ENCODE data around the gene DHRS12.

Gene DHRS12

DNA sequence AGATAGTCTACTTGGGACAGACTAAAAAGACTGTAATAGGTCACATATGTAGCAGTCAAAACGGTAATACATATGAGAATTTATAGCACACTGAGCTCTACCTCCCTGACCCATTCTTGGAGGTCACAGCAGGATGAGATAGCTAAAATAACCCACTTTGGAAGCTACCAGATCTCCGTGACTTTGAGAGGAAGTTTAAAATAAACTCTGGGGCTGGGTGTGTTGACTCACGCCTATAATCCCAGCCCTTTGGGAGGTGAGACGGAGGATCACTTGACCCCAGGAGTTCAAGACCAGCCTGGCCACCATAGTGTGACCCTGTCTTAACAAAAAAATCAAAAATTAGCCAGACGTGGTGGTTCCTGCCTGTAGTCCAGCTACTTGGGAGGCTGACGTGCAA, 45.3 kb downstream of the DHRS12 start:
- no peak for DNase-seq (ENCODE audit: low read depth)

DNA sequence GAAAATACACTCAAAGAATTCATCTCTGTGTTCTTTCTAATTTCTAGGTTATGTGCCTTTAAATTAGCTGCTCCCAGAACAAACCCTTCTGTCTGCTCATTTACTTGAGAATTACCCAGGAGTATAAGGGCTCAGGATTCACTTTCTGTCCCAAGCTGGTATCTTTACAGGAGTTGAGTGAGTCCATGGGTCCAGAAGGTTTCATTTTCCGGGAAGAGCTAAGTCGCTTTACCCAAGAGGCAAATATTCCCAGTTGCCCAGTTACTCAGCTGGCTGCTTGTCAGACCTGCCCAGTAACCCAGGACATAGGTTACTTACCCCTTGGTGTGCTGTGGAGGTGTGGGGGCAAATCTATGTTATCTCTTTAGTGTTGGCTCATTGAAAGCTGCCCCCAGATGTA, 47.3 kb downstream of the DHRS12 start:
- no peak for DNase-seq (ENCODE audit: low read depth)

DNA sequence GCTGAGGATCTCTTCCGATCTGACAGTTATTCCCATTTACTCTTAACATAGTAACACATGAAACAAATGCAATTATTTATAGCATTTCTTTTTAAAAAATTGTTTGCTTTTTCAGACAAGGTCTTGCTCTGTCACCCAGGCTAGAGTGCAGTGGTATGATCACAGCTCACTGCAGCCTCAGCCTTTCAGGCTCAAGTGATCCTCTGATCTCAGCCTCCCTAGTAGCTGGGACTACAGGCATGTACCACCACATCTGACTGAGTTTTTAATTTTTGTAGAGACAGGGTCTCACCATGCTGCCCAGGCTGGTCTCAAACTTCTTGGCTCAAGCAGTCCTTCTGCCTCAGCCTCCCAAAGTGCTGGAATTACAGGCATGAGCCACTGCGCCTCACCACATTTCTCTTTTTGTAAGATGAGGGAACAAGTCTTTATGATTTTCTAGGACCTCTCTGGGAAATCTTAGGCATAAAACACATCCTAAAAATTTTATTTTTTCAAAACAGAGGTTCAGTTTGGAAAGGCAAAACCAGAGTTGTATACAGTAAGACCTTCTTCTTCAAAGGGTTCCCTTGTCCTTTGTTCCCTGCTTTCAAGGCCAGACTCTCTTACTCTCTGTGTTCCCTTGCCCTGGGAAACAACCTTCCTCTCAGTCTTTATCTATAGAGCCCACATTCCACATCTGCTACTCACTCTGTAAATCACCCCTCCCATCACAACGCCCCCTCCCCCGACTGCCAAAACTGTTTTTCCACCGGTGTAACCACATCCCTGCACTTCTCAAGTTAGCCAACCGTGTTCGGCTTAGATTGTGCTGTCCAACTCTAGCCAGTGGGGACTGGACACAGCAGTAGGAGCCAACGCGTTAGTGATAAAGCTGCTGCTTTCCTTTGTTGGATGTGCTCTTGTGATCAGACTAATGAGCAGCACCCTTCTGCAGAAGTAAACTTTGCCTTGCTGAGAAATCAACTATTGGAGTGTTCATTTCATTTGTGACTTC, 56.2 kb downstream of the DHRS12 start:
- no peak for DNase-seq (ENCODE audit: low read depth)

DNA sequence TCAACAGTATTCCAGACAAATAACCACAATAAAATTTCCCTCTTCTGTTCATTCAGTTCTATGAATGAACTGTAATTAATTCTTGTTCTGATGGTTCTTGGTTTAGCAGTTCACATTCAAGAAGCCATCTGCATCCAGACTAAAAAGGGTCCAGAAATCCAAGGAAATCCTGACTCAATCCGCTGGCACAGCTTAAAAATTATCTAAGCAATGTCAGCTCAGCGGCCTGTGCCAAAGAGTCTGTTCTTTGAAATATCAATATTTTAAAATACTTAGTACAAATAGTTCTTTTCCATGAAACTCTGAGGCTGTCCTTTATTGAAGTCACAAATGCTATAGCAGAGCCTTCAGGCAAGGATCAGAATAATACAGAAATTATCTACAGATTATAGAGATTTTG, 57.2 kb downstream of the DHRS12 start:
- no peak for DNase-seq (ENCODE audit: low read depth)

DNA sequence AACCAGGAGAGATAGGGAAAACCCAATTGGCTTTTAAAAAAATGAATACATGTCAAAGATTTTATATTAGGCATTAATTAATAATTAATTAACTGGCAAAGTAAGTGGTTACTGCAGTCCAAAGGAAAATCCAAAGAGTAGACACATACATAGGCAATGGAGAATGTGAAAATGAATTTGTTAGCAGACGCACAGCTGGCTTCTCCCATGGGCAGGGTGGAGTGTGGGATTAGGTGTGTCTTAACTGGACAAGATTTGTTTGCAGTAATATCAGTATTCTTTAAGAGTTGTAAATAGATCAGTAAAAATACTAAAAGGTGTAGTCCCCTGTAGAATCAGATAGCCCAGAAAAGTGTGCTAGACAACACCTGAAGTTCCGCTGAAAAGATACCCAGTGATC, 58.7 kb downstream of the DHRS12 start:
- no peak for DNase-seq (ENCODE audit: low read depth)

DNA sequence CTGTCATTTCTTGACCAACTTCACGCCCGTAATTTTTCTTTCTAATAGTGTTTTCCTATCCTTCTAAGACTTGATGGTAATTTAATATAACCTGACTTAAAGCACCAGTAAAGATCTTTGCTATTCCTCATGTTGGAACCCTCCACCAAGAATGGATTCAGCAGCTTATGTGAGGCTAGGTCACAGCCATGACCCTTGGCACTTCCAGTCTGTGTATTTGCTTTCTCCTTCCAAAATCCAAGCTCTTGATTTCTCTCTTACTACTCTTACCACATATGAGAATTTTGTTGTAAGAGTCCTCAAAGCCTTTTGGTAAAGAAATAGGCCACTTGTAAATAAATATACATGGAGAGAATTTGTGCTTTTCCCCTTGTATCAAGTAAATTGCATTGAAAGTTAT, 61.4 kb downstream of the DHRS12 start:
- DNase-seq (ENCODE audit: low read depth) = no peak

DNA sequence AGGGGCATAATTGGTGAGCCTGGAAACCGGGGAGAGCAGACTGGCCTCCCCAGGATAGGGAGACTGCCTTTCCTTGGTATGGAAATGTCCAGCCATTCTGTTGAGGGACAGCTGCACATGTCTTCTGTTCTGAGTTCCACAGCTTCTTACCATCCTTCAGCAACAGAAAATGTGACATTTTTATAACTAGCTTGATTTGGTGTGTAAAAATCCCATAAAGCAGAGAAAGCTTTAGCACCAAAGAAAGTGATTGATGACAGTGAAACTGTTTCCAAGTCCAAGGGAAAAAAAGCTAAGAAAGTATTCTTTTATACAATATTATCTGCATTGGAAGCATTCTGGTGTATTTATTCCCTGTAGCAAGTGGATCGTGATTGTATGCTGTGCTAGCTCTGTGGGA, 61.9 kb downstream of the DHRS12 start:
- DNase-seq (ENCODE audit: low read depth) = no peak

DNA sequence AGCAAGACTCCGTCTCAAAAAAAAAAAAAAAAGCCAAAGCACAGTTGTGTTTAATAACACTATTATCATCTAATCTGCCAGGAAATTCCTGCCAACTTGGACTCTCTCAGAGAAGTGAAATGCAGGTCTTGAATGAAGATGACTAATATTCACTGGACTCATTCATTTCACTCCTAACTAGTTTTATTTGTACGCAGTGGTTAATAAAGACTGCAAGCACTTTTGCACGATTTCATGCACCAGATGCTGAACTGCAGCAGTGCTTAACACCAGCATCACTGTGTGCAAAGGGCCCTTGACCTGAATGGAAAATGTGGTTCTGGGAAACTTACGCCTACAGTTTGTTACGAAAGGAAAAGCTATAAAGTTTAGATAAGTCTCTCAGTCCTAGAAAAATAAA, 63.3 kb downstream of the DHRS12 start:
- DNase-seq (ENCODE audit: low read depth) = no peak

DNA sequence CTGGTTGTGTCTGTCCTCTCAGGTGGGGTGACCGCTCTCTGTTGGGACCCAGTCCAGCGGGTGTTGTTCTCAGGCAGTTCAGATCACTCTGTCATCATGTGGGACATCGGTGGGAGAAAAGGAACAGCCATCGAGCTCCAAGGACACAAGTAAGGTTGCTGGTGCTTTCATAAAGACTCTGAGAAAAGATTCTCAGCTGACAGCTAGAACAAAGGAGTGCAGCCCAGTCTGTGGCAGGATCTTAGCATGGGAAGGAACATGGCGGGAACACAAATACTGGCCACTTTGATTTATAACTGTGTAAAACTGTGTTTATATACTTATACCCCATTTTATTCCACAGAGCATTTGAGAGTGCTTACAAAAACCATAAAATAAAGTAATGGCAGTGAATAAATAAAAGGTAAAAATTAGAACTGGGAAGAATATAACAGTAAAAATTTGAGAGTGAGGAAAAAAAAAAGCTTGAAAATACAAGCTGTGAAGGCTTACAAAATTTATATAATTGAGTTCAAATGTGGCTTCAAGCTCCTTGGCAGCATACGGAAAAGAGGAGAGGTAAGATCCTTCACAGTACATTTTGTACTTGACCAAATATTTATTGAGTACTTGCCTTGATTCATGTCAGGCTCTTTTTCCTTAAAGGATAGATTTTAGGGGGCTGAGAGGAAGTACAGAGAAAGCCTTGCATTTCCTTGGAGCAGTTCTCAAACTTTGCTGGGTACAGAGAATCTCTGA, 64.8 kb downstream of the DHRS12 start:
- no peak for DNase-seq (ENCODE audit: low read depth)

DNA sequence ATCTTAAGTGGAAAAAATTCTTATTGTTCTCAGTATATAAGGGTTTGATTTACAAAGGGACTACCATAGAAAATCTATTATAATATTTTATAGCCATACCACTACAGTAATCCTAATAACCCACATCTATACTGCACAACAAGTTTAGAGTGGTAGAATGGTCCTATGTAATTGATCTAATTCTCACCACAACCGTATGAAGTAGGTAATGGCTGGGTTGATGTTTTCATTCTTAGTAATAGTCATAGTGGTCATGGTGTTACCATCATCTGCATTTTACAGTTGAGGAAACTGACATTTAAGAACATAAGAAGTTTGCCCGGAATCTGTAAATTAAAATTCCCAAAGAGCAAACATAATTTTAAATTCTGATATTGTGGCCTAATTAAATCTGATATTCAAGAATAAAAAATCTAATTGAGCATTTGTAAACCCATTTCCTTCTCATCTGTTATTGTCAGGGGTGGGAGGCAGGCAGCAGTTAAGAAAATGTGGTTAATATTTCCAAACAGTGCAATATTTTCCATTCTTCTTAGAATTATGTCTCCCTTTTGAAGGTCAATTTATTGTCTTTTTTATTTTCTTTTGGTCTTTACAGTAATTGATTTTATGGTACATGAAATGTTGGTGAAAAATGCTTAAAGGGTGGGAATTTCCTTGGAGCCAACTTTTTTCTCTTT, 65.6 kb downstream of the DHRS12 start:
- DNase-seq (ENCODE audit: low read depth) = no peak

DNA sequence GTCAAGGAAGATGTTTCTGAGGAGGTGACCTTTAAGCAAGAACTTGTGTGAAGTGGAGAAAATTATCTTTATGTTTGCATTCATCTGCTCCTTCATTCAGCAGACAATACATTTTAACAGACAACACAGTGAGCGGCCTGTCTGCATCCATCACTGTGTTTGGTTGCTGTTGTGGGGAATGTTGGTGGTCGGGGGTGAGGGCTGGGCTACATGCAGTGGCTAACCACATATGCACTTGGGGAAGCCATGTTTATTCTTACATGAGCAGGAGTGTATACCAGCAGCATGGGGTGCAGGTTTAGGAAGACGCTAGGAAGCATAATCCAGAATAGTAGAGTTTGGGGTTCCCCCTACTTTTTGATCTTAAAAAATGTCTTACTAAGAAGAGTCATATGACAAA, 66.4 kb downstream of the DHRS12 start:
- DNase-seq (ENCODE audit: low read depth) = no peak

DNA sequence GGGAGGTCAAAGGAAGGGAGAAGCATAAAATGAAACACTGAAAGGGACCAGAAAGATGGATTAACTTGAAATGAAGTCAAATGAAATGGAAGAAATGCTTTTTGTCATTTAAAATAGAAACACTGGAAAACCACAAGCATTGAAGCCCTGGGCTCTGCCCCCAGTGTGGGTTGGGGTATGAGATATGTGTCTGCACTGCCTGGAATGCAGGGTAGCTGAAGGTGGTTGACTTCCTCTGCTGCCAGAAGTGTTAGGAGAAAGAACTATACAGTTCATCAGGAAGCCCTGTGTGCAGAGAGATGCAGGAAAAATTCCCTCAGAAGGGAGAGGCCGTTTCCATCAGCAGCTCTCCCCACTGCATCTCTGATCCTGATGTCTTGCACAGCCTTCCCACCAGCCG, 69.2 kb downstream of the DHRS12 start:
- no peak for DNase-seq (ENCODE audit: low read depth)

DNA sequence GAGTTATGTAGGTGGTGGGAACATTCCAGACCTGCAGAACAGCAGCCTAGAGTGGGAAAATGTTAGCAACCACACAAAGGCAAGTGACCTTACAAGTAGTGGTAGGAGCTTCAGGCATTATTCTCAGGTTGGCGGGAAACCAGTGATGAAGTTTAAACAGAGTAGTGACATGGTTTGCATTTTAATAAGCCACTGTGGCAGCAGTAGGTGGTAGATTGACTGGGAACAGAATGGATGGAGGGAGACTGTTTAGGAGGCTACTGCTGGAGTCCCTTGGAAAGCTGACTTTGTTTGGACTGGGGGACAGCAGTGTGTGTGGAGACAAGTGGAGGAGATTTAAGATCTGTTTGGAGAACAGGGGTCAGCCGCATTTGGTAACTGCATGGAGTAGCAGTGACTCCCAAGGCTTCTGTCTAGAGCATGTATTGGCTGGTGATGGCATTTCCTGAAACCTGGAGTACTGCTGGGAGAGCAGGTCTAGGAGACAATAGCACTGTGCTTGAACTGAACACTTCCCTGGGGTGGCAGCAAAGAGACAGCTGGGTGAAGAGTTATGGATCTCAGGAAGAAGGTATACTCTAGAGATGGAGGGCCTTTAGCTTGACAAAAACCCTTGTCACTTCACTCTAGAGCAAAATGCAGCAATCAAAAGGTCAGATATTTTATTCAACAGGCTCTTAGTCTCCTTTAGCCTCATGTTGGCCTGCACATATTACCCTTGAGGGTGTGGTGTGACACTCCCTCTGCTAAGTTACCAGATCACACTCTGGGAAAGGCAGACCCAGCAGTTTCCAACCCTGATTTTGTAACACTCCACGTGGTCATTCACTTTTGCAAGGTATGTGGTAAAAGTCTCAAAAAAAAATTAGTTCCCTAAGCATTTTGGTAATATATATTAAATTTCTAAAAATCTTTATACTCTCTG, 70.3 kb downstream of the DHRS12 start:
- no peak for DNase-seq (ENCODE audit: low read depth)

DNA sequence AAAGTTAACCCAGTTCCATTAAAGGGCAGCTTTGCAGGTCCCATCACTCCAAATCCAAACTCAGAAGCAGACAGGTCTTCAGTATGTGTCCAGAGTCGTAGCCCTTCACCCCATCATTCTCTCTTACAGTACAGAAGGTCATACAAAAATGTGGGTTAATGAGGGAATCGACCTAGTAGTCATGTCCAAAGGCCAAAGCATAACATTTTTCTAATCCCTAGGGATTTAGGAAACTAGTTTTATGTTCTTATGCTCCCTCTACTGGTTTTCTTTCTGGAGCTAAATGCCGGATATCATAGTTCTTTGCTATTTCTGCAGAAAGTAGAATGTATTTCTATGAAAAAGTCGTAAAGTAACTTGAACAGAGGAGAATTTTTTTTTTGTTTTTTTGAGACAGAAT, 72.2 kb downstream of the DHRS12 start:
- DNase-seq (ENCODE audit: low read depth) = no peak

DNA sequence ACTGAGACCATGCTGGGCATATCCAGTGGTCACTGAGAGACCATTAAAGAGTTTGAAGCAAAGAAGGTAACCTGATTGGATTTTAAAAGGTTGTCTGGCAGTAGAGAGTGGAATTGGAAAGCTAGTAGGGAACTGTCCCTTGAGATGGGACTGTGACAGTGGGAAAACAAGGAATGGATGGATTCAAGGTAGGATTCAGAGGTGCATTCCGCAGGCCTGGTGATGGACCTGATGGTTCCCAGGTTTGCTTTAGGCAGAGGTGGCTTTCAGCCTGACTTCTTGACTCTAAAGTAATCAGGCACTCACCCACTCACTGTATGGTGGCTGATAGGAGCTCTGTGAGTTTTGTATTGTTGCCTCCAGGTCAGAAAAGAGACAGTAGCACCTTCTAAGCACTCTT, 73.0 kb downstream of the DHRS12 start:
- DNase-seq (ENCODE audit: low read depth) = no peak

DNA sequence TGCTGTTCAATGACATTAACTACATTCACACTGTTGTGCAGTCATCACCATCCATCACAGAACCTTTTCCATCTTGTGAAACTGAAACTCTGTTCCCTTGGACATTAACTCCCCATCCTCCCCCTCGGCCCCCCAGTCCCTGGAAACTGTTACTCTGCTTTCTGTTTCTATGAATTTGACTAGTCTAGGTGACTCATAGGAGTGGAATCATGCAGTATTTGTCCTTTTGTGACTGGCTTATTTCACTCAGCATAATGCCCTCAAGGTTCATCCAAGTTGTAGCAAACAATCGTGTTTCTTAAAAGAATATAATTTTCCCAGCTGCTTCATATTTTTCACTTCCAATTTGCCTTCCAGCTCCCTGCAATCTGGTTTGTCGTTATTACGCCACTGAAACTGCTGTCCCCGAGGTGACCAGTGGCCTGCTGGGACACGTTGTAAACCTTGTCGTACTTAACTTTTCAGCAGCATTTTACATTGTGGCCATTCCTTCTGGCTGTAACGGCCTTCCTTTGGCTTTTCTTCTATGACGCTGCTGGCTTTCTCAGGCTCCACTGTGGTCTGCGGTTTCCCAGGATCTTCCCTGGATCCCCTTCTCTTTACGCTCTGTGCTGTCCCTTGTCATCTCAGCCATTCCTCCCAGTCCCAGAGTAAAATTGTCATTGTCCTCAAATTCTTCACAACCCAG, 74.0 kb downstream of the DHRS12 start:
- DNase-seq (ENCODE audit: low read depth) = no peak

DNA sequence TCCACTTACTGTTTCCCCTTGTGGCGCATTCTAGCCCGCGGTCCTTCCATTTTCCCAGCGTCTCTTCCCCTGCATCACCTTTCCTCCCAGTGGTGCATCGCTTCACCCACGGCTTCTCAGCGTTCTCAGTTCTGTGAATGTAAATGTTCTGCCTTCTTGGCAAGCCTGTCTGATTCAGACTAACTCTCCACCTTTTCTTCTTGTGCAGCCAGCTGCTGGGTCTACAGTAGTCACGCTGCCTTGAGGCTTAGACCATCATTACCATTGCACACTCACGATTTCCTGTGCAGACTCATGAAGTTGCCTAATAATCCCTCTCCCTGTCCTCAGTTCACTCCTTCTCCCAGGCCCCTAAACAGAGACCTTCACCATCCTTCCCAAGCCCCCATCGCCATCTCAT, 75.0 kb downstream of the DHRS12 start:
- no peak for DNase-seq (ENCODE audit: low read depth)

DNA sequence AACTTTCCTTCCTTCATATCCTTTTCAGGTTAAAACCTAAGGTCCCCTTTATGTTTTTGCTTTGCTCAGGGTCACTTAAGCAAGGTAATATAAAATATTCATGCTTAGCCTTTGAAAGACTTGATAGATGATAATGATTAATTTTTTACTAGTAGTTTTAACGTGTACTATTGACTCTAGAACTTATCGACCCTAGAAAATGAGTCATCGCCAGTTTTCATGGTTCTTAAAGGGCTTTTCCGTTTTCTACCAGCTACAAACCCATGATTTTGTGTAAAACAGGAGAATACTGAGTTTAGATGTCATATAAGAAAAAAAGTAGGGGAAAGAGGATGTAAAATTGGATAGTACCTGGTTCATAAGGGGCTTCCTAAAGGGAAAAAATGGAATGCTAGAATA, 75.7 kb downstream of the DHRS12 start:
- no peak for DNase-seq (ENCODE audit: low read depth)

DNA sequence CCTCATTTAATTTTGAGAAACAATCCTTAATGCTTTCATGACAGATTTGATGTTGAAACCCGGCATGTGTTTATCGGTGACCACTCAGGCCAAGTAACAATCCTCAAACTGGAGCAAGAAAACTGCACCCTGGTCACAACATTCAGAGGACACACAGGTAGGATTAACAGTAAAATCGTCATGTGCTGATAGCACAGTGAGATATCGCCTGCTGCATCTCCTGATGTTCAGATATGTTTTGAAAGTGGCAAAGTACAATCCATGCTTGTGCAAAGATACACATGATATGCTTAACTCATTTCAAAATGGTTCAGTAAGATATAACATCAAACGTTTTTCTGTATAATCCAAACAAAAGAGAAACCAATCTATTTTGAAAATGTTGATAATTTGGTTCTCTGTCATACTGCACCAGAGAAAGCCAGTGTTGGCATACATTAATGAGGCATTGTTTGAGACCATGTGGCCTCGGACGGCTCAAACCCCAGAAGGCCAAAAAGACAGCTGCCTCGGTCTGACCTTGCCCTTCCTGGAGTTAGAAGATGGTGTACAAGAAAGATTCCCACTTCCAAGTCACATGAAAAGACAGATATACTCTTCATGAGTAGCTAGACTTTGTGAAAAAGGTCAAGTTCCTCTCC, 76.2 kb downstream of the DHRS12 start:
- no peak for DNase-seq (ENCODE audit: low read depth)

DNA sequence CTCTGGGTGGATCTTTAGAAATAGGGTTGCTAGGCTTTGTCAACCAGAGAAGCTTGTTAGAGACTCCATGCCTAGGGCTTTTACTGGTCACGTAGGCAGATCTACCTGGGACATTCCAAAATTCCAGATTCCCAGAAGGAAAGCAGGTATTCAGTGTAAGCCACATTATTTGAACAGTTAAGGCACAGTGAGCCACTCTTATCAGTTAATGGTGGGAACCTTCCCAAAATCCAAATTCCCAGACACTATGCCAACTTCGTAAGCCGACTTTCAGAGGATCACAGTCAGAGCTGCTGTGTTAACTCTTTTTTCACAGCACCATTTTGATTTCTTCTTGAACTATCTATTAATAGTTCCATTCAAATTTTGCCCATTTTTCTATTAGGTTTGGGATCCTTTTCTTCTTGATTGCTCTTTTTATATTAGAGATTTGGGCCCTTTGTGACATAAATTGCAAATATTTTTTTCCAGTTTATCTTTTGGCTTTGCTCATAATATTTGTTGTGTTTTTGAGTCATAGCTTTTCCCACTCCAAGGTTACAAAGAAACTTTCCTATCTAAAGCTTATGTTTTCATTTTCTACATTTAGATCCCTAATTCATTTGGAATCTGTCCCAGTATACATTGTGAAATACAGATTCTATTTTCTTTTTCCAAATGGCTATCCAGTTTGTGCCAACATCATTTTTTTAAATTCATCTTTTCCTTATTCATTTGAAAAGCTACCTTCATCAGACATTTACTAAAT, 77.3 kb downstream of the DHRS12 start:
- no peak for DNase-seq (ENCODE audit: low read depth)
